ENCODE data around the gene TFEC.
A peak's percentile ranks its signal among the peaks of the same experiment; 100 is the strongest.
"Not testable (repeated sequence)": the region's sequence is repeated elsewhere in the genome, so short reads cannot be mapped to it uniquely, and the experiment has no call there.

TFEC gene, protein sequence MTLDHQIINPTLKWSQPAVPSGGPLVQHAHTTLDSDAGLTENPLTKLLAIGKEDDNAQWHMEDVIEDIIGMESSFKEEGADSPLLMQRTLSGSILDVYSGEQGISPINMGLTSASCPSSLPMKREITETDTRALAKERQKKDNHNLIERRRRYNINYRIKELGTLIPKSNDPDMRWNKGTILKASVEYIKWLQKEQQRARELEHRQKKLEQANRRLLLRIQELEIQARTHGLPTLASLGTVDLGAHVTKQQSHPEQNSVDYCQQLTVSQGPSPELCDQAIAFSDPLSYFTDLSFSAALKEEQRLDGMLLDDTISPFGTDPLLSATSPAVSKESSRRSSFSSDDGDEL

DNA sequence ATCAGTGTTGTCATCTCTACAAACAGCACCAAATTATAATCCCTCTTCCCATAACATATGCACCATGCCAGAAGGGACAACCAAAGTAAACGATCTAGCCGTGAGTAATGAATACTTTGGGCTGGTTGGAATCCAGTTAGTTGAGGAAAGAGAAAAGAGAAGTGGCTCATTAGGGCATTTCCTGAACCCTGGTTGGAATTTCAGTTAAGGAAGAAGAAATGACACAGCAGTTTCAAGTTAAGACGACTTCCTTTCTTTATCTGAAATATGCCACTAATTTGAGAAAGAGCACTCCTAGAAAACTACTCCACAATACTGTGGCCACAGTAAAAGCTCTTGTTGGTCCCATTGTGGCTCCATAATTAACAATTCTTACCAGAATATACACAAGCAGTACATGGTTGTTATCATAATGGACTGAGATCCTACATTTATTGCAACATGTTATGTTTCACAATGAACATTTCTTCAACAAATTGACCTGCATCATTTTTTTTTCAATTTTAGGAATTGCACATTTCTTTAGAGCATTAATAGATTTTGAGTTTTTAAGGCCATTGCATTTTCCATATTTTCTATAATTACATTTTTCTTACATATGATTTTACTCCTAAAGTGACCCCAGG is at the start of gene TFEC:
Gene TFEC (minus strand): TSS at position 113 of the 626 bp plus-strand sequence. CDS start 46,322 bp downstream, outside the sequence.
- peak; percentile 41 for DNase-seq (ENCODE audit: low read depth)

DNA sequence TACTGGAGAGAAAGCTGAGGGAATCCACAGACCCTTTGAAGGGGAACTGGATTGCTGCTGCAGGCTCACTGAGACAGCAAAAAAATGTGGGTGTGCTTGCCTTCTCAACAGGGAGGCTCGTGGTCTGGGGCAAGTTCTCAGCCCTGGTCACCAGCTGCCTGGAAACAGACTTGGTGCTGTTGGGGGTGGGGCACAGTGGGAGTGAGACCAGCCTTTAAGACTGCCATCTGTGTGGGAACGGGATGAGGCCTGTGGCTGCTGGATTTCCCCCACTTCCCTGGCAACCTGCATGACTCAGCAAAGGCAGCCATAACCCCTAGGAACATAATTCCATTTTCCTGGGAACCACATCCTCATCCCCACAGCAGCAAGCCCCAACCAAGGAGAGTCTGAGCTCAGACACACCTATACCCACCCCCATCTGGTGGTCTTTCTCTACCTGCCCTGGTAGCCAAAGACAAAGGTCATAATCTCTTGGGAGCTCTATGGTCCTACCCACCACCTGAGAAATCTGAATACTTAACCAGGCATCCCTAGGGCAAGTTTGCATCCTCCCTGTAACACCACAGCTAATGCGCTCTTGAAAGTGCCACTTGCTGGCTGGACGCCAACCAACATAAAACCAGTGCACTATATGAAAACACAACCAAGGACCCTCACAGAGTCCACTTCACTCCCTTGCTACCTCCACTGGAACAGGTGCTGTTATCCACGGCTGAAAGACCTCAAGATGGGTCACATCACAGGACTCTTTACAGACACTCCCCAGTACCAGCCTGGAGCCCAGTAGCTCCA is 45.0 kb upstream of the TFEC start:
- DNase-seq (ENCODE audit: low read depth) = peak; percentile 20

DNA sequence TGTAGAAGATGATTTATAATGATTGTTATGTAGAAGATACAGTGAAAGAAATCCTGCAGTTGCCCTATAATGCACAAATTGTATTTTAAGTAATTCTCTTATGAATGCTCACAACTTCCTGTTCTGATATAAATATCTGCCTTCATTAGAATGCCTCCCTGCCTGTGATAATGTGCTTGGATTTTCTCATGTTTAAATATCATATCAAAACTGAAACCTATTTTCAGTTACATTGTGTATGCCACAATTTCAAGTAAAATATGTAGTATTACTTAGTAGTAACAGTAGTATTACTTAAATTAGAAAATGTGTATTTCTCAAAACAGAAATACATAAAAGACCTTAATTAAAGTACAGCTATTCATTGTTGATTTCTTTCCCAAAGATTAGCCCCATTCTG is 41.1 kb upstream of the TFEC start:
- DNase-seq (ENCODE audit: low read depth) = no peak

DNA sequence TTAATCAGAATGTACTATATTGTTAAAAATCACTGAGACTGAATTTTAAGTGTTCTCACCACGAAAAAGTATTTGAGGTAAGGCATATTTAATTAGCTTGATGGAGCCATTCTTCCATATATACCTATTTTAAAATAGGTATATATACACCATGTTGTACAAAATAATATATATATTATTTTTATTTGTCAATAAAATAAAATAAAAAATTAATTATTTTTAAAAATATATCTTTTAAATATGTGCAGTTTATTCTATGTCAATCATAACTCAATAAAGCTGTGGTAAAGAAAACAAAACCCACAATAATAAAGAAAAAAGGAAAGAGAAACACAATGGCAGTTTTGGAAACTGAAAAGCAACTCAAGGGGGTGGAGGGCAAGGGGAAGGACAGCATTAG is 33.6 kb upstream of the TFEC start:
- no peak for DNase-seq (ENCODE audit: low read depth)

DNA sequence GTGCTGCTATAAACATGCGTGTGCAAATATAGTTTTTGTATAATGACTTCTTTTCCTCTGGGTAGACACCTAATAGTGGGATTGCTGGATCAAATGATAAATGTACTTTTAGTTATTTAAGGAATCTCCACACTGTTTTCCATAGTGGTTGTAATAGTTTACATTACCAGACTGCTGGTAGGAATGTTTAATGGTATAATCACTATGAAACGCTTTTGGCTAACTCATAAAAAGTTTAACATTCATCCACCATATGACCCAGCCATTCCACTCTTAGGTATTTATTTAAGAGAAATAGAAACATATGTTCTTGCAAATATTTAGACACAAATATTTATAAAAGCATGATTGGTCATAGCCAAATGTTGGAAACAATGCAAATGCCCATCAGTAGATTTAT is 32.1 kb upstream of the TFEC start:
- peak; percentile 6 for DNase-seq (ENCODE audit: low read depth)

DNA sequence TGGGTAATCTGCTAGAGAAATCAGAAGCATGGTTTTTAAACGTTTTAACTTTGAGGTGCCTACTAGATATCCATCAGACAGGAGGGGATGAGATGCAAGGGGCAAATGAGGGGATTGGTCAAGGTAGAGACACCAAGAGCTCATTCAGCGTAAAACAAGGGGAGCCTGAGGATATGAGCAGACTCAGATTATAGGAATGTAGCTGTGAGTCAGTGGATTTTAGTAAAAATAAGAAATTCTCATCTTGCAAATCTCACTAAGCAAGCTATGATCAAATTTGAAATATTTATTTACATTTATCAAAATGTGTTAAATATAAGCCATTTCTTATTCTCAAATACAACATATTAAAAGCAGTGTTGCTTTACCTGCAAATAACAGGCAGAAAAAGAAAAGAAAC is 21.4 kb upstream of the TFEC start:
- no peak for DNase-seq (ENCODE audit: low read depth)

DNA sequence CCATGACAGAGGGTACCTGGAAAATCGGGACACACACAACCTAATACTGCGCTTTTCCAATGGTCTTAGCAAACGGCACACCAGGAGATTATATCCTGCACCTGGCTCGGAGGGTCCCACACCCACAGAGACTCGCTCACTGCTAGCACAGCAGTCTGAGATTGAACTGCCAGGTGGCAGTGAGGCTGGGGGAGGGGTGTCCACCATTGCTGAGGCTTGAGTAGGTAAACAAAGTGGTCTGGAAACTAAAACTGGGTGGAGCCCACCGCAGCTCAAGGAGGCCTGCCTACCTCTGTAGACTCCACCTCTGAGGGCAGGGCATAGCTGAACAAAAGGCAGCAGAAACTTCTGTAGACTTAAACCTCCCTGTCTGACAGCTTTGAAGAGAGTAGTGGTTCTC is 16.7 kb upstream of the TFEC start:
- DNase-seq (ENCODE audit: low read depth) = not testable (repeated sequence)

DNA sequence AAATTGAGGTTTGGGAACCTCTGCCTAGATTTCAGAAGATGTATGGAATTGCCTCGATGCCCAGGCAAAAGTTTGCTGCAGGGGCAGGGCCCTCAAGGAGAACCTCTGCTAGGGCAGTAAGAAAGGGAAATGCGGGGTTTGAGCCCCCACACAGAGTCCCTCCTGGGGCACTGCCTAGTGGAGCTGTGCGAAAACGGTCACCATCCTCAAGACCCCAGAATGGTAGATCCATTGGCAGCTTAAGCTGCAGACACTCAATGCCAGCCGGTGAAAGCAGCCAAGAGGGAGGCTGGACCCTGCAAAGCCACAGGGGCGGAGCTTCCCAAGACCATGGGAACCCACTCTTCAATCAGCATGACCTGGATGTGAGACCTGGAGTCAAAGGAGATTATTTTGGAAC is 15.0 kb upstream of the TFEC start:
- no peak for DNase-seq (ENCODE audit: low read depth)

DNA sequence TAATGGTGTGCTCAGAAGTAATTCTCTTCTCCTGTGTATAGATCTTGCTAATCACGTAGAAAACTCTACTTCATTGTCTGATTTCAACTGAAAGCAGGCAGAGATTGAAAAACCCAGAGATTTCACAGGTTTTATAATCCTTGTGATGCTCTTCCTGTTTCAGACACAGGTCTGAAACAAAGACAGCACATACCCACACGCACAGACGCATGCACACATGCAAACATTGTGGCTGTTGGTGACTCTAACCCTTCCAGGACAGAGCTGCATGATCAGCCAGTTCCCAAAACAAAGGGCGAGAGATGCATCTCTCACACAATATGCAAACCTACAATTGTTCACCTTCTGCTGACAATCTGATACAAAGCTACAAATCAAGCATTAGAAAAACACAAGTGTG is 11.1 kb upstream of the TFEC start:
- no peak for DNase-seq (ENCODE audit: low read depth)

DNA sequence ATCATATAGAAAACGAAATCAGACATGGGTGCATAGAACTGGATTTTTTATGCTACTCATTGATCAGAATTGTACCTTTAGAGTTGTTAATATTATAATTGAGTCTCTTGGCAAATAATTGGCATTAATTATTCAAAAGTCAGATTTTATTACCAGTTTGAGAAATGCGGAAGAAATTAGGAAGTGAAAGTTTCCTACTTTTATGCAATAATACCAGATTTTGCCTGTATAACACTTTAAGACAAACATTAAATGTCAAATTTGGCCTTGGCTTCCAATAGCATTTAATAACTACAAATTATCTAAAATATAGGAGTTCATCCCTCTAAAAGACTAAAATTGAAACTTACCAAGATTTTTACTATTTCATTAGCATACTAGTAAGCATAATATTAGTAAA is 6.8 kb upstream of the TFEC start:
- no peak for DNase-seq (ENCODE audit: low read depth)

DNA sequence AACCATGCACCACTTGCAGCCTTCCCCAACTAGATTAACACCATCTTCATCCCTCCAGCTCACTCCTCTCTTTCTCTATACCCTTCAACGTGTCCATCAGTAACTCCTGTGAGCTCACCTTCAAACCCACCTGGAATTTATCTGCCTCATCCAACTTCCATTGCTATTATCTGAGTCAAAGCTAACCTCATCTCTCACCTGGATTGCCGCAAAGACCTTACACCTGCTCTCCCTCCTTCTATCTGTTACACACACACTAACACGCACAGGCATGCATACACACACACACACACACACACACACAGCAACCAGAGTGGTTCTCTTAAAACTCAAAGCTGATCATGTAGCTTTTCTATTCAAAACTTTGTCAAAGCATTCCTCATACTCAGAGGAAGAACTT is 3.8 kb upstream of the TFEC start:
- DNase-seq (ENCODE audit: low read depth) = no peak

DNA sequence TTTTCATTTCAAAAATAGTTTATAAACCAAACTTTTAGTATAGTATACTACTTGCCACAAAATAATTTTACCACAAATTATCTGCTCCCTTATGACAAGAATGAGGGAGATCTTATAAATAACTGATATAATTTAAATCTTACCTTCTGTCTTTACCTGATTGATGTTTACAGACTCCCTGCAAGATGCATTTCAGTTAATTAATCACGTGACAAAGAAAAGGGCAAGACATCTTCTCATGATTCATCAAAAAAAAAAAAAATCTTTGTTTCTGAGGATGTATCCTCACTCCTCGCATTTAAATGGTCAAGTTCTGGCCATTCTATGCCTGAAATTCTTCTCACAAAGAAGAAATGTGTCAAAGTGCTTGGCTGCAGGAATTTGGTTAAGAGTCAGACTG is 2.3 kb upstream of the TFEC start:
- no peak for DNase-seq (ENCODE audit: low read depth)

DNA sequence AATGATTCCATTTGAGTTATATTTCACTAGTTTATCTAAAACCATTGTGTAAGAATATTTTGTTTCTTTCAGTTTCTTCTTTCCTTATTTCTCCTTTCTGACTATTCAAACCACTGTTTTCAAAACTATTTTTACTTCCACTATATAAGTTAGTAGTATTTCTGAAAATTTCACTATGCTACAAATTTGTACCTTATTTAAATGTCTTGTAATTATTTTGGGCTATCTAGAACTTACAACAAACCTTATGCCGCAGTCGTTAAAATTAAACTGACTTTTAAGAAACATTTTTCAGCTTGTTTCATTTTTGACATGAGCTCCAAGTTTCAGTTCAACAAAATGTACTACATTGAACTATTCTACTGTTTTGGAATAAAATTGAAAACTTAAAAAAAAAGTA is 1.8 kb downstream of the TFEC start:
- no peak for DNase-seq (ENCODE audit: low read depth)

DNA sequence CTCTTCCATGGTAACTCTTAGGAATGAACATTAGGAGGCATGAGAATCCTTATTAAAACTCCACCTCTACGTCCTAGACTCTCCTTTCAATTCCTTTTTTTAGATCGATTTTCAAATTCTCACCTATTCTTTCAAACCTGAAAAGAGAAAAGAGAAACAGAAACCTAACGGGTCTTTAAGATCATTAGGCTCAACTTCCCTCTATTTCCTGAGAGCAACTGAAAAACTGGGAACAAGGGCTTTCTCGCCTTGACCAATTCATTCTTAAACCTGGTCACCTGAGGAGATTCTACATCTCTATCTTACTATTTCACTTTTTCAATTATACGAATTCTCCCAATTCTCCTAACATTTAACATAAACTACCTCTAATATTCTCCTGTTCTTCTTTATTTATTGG is 2.8 kb downstream of the TFEC start:
- no peak for DNase-seq (ENCODE audit: low read depth)

DNA sequence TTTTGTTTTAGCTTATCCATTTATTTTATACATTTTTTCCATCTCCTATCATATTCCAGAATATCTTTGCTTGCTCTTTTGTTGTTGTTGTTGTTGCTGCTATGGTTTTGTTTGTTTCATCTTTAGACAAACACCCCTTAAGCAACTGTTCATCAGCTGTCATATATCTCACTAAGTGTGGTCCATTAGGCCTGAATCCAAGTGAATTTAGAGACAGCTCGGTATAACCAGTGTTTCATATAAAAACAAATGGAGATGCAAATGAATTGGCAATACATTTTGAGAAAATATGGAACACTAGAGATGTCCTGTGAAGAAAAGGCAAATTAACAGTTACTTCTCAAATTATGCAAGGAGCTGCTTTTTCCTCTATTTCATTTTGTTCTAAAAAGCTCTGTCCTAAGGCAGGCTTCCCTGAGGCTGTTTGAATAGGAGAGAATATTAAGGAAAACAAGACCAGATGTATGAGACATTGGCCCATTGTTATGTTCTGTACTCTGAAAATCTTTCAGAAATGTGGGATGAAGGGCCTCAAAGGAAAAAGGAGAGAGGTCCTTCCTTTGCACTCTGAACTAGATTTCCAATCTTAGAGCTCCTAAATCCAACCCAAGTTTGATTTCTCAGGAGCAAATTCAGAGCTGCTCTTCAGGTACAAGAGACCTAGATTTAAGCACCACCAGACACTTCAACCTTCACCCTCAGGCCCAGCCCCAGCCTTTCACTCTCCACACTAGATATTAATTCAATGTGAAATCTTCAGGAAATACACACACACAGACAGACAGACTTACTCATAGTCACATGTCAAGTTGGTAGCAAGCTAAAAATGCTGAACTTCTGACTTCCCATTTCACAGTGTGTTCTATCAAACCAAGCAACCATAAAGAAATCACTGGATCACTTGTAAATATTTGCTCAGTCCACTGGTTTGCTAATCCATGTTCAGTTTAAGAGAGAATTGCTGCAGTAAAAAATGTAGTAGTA is 5.4 kb downstream of the TFEC start:
- no peak for DNase-seq (ENCODE audit: low read depth)

DNA sequence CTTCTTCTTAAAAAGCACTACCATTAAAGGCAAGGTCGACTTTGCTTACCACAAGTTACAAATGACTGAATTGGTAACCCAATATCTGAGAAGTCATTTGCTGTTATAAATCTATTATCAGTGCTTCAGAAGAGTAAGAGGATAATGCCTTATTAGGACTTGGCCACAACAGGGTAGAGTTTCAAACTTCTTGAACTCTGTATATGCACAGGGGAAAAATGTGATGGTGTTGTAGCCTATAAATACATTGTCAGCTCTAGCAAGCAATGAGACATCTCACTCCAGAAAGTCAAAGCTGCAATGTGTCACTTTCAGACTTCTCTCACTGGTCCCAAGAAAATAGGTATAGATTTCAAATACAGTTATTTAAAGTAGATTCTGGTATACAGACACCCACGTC is 9.3 kb downstream of the TFEC start:
- no peak for DNase-seq (ENCODE audit: low read depth)

DNA sequence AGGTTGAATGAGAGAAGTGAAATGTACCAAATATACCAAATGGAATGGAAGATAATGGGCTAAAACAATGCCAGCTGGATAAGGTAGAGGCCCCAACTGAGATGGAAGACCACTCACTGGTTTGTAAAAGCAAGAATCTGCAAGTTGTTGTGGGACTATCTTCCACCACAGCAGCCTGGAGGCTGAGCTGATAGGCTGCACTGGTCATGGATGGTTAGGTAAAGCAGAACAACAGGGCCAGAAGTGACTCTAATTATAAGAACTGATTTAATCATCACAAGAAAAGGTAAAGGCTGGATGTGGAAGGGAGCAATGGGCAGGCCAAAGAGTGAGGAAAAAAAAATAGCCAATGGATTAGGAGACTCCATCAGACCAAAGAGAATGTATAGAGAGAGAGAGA is 11.8 kb downstream of the TFEC start:
- DNase-seq (ENCODE audit: low read depth) = no peak

DNA sequence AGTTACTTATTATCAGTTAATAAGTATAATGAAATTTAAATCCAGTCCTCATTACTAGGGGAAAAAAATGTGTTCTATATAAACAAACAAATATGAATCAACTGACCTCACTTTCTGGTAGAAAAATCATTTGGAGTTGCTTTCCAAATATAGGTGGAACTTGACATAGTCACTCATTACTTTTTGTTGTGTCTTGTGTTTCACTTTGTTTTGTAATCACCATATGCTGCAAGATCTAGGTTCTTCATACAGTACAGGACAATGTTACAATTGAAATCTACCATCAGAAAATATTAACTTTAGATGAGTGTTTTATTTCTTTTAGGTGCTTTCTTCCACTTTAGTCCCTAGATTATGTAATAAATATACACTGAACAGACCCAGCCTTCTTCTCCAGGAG is 16.9 kb downstream of the TFEC start:
- DNase-seq (ENCODE audit: low read depth) = no peak

DNA sequence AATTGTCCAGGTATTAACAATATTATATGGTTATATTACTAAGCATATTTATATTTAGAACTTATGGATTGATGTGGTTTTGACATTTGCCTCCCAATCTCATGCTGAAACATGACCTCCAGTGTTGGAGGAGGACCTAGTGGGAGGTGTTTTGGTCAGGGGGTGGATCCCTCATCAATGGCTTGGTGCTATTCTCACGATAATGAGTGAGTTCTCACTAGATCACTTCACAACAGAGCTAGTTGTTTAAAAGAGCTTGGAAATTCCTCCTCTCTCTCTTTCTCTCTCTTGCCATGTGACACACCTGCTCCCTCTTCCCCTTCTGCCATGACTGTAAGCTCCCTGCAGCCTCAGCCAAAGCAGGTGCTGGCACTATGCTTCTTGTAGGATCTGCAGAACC is 19.0 kb downstream of the TFEC start:
- no peak for DNase-seq (ENCODE audit: low read depth)

DNA sequence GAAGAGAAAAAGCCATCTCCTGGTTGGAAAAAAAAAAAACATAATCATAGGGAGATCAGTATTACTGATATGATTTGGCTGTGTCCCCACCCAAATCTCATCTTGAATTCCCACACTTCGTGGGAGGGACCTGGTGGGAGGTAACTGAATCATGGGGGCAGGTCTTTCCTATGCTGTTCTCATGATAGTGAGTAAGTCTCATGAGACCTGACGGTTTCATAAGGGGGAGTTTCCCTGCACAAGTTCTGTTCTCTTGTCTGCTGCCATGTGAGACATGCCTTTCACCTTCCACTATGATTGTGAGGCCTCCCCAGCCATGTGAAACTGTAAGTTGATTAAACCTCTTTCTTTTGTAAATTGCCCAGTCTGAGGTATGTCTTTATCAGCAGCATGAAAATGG is 25.8 kb downstream of the TFEC start:
- DNase-seq (ENCODE audit: low read depth) = not testable (repeated sequence)

DNA sequence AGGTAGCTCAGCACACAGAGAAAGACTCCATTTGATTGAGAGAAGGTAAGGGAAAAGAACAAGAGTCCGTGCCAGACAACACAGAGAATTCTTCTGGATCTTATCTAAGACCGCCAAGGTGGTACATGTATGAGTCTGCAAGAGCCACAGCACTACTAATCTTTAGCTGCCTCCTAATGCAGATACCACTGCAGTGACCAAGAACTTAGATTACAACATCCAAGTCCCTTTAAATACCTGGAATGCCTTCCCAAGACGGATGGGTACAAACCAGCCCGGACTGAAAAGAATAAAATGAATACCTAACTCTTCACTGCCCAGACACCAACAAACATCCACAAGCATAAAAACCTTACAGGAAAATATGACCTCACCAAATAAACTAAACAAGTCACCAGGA is 33.3 kb downstream of the TFEC start:
- DNase-seq (ENCODE audit: low read depth) = no peak

DNA sequence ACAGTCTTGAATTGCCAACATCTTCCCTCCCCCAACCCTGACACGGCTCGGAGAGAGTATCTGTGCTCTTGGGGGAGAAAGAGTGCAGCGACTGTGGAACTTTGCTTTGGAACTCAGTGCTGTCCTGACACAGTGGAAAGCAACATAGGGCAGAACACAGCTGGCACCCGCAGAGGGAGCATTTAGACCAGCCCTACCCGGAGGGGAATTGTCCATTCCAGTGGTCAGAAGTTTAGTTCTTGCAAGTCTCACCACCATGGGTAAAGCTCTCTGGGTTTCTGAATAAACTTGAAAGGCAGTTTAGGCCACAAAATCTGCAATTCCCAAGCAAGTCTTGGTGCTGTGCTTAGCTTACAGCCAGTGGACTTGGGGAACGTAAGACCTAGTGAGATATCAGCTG is 34.9 kb downstream of the TFEC start:
- no peak for DNase-seq (ENCODE audit: low read depth)
